Cardiac fibroblast (primary cell): Measurements from ENCODE around the gene PDE6G.

Experiments
- DNase-seq, 2 donors: peaks; one replicate each; pipeline versions ENCODE4 v3.0.0 to v3.0.0-alpha.2; 2010; ENCODE audit warnings: low read depth in 2 of 2
- H3K4me3 ChIP-seq, 2 donors: replicated peaks in 1 of 2; 1 replicate in 1 of 2; 2 replicates in 1 of 2; pipeline ENCODE4 v1.5.1; 2011; ENCODE audit warnings: low read depth in 2 of 2, low read length in 2 of 2, mild to moderate bottlenecking in 2 of 2, moderate library complexity in 1 of 2
- CTCF ChIP-seq: IDR thresholded peaks from one replicate; pipeline ENCODE4 v1.5.1; 2011; ENCODE audit warnings: low read depth, mild to moderate bottlenecking, low read length, inconsistent platforms

Gene PDE6G

GRCh38 chr17:81693509-81694210, 37.3 kb upstream of the PDE6G start:
- DNase-seq: no peak
- no peak overlapping the region for H3K4me3 ChIP-seq
- no peak for TF ChIP-seq CTCF

- TF ChIP-seq CTCF: no peak
- no peak for DNase-seq
- no peak overlapping the region for H3K4me3 ChIP-seq
Measured at GRCh38 chr17:81691608-81692007, 35.3 kb upstream of the PDE6G start.

DNA sequence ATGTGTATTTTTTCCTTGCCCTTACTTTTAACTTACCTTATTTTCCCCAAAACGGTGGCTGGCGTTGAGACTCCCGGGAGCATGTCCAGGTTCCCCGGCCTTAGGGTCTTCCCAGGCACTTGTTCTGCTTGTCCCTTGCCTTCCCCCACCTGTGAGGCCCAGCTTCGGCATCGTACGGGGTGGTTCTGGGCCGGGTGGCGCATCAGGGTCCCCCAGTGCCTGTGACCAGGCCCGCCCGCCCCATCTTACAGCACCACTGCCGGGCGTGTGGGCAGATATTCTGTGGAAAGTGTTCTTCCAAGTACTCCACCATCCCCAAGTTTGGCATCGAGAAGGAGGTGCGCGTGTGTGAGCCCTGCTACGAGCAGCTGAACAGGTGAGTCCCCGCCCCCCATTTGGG, 34.9 kb upstream of the PDE6G start:
- DNase-seq: no peak
- TF ChIP-seq CTCF: no peak
- H3K4me3 ChIP-seq: no peak overlapping the region

DNA sequence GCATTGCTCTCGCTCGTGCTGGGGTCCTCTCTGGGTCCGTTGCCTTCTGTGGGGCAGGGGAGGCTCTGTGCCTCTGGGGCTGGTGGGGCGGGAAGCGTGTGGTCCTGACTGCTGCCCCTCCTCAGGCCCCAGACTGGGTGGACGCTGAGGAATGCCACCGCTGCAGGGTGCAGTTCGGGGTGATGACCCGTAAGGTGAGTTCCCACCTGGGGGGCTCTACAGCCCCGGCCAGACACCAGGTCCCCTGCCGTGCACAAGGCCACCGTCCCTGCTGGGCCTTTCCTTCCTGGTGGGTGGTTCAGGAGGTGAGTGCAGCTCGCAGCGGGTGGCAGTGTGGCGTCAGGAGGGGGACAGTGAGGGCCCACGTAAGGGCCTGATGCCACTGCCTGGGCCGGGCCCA, 34.2 kb upstream of the PDE6G start:
- no peak for DNase-seq
- H3K4me3 ChIP-seq: no peak overlapping the region
- TF ChIP-seq CTCF: no peak

DNA sequence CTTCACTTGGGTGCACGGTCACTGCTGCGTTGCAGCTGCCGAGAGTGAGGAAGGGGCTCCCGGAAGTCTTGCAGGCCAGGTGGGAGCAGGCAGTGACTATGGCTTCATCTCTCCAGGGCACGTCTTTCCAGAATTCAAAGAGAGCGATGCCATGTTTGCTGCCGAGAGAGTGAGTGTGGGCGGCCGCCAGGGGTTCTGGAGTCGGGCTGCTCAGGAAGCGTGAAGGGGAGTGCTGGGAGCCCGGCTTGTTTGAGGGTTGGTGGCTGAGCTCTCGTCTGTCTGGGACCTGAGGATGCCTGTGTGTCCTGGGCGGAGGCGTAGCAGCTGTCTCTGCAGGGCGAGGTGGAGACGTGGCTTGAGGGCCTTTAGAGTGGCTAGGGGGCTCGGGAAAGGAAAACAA, 33.7 kb upstream of the PDE6G start:
- no peak for DNase-seq
- TF ChIP-seq CTCF: no peak
- H3K4me3 ChIP-seq: no peak overlapping the region

DNA sequence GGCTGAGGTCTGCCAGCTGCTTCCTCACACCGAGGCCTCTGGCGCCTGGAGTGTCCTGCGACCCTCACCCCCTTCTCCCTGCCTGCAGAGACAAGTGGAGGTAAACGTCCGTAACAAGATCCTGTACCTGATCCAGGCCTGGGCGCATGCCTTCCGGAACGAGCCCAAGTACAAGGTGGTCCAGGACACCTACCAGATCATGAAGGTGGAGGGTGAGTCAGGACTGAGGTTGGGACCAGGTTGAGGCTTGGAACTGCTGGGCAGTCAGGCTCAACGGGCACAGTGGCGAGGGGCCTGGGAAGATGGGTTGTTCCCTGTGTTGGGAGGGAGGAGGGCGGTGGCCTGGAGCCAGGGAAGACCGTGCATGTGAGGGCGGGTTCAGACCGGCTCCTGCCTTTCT, 32.3 kb upstream of the PDE6G start:
- no peak for TF ChIP-seq CTCF
- DNase-seq: no peak
- H3K4me3 ChIP-seq: no peak overlapping the region
